HG03066 (cell line): Measurements from ENCODE around the gene ZNF224.

ENCODE experiments used
- ATAC-seq: cut with Tn5 transposase; IDR thresholded peaks from one replicate; pipeline ENCODE4 v1.9.1; 2021; ENCODE audit warnings: low read depth; ENCODE audit not compliant: unreplicated experiment

Gene ZNF224

GRCh38 chr19:44093931-44094765 is at the start of gene ZNF224:
TSS of gene ZNF224 (plus strand) at chr19:44094361. CDS start at chr19:44097874, 3,513 bp downstream.
- ATAC-seq: peak; percentile 93

GRCh38 chr19:44050740-44051649 is 43.2 kb upstream of the ZNF224 start:
- peak; percentile 42 for ATAC-seq

- ATAC-seq: peak; percentile 65
These were observed 42.3 kb upstream of the ZNF224 start, which contains the start of gene ZNF223 for GRCh38 chr19:44051650-44052402. TSS of gene ZNF223 (plus strand) at chr19:44052036. CDS start at chr19:44055177, 3,141 bp downstream.

- ATAC-seq: no peak
These were observed 38.3 kb upstream of the ZNF224 start for GRCh38 chr19:44055870-44056269.

GRCh38 chr19:44059229-44059628 is 34.9 kb upstream of the ZNF224 start:
- ATAC-seq: no peak

- no peak for ATAC-seq
These were observed 33.1 kb upstream of the ZNF224 start for GRCh38 chr19:44061038-44061437.

- no peak for ATAC-seq
These were observed 27.9 kb upstream of the ZNF224 start for GRCh38 chr19:44066305-44066704.

- no peak for ATAC-seq
These were observed 24.7 kb upstream of the ZNF224 start for GRCh38 chr19:44069415-44069814.

GRCh38 chr19:44071824-44072542 is 22.2 kb upstream of the ZNF224 start, which contains the start of gene ZNF284:
TSS of gene ZNF284 (plus strand) at chr19:44072159. CDS start at chr19:44076390, 4,231 bp downstream.
- peak; percentile 97 for ATAC-seq

- ATAC-seq: no peak
These were observed 21.4 kb upstream of the ZNF224 start for GRCh38 chr19:44072543-44073401.

- ATAC-seq: no peak
These were observed 17.8 kb upstream of the ZNF224 start for GRCh38 chr19:44076325-44076724.

- ATAC-seq: no peak
These were observed 2.1 kb upstream of the ZNF224 start for GRCh38 chr19:44092108-44092507.

GRCh38 chr19:44107751-44108150 is 13.6 kb downstream of the ZNF224 start:
- no peak for ATAC-seq

GRCh38 chr19:44109458-44109857 is 15.3 kb downstream of the ZNF224 start:
- no peak for ATAC-seq

GRCh38 chr19:44111910-44112463 is 17.8 kb downstream of the ZNF224 start:
- ATAC-seq: no peak

- ATAC-seq: no peak
These were observed 18.6 kb downstream of the ZNF224 start for GRCh38 chr19:44112802-44113137.

GRCh38 chr19:44113138-44113783 is 19.1 kb downstream of the ZNF224 start, which contains the start of gene ZNF225:
TSS of gene ZNF225 (plus strand) at chr19:44113399. CDS start at chr19:44115828, 2,429 bp downstream.
- ATAC-seq: peak; percentile 96

GRCh38 chr19:44113784-44114390 is 19.7 kb downstream of the ZNF224 start:
- no peak for ATAC-seq
